ENCODE results near the gene FEM1C. TPM values are rescaled to one million over a fixed set of nuclear protein-coding genes. Genes with fewer than 3 reads are reported as not detected.

FEM1C gene
- 11.8 and 12.2 TPM in 2 replicates for total RNA-seq

GRCh38 chr5:115544436-115545350 is at the start of gene FEM1C:
Gene FEM1C, minus strand, starts transcription at chr5:115544775. Its CDS starts 1,282 bp downstream, at chr5:115543493.

Other genes starting within 250 kb of the FEM1C start
- gene CCDC112, start 248.1 kb downstream of the FEM1C start, total RNA-seq = 5.8 and 6.9 TPM in 2 replicates
- gene TICAM2, start 57.7 kb upstream of the FEM1C start, total RNA-seq = 0.44 and 2.7 TPM in 2 replicates
- gene TMED7, start 81.3 kb upstream of the FEM1C start, total RNA-seq = 81.7 and 84.3 TPM in 2 replicates